Mesenchymal stem cell (in vitro differentiated cells and primary cell): ENCODE data around the gene CIB2.

Experiments used
- DNase-seq: peaks from one replicate; pipeline ENCODE4 v3.0.0-alpha.2; 2013
- H2AFZ ChIP-seq: one replicate; pipeline ENCODE4 v1.6.1; 2013; ENCODE audit warnings: low read depth, mild to moderate bottlenecking, control low read depth, inconsistent platforms, low read length, moderate library complexity
- H2AK5ac ChIP-seq: 2 replicates; pipeline ENCODE4 v1.6.1; 2013; ENCODE audit warnings: low read length, moderate library complexity, mild to moderate bottlenecking, inconsistent platforms; ENCODE audit not compliant: severe bottlenecking
- H2BK120ac ChIP-seq: one replicate; pipeline ENCODE4 v1.6.1; 2013; ENCODE audit warnings: low read depth, mild to moderate bottlenecking, inconsistent platforms, low read length, moderate library complexity
- H2BK12ac ChIP-seq, 2 experiments: one replicate each; pipeline ENCODE4 v1.6.1; 2013; ENCODE audit warnings: inconsistent platforms in 2 of 2, low read length in 2 of 2, mild to moderate bottlenecking in 2 of 2, moderate library complexity in 2 of 2, control low read depth in 1 of 2
- H2BK15ac ChIP-seq: one replicate; pipeline ENCODE4 v1.6.1; 2013; ENCODE audit warnings: mild to moderate bottlenecking, low read depth, inconsistent platforms; ENCODE audit not compliant: poor library complexity, severe bottlenecking
- H2BK5ac ChIP-seq: 2 replicates; pipeline ENCODE4 v1.6.1; 2013; ENCODE audit warnings: low read depth, mild to moderate bottlenecking, low read length, control low read depth, inconsistent platforms; ENCODE audit not compliant: poor library complexity, severe bottlenecking
- H3K14ac ChIP-seq, 2 experiments: one replicate each; pipeline ENCODE4 v1.6.1; 2013; ENCODE audit warnings: inconsistent platforms in 2 of 2, low read length in 2 of 2, control low read depth in 1 of 2, mild to moderate bottlenecking in 1 of 2, moderate library complexity in 1 of 2
- H3K18ac ChIP-seq, 2 experiments: one replicate each; pipeline ENCODE4 v1.6.1; 2013; ENCODE audit warnings: inconsistent platforms in 2 of 2, low read length in 2 of 2, control low read depth in 1 of 2, low read depth in 1 of 2, mild to moderate bottlenecking in 1 of 2
- H3K23ac ChIP-seq, 2 experiments: one replicate each; pipeline ENCODE4 v1.6.1; 2013; ENCODE audit warnings: inconsistent platforms in 2 of 2, low read length in 2 of 2, mild to moderate bottlenecking in 2 of 2, moderate library complexity in 2 of 2, control low read depth in 1 of 2
- H3K27ac ChIP-seq: 2 replicates; pipeline ENCODE4 v1.5.1; 2013; ENCODE audit warnings: mild to moderate bottlenecking, moderate library complexity, low read length, control low read depth, inconsistent platforms; ENCODE audit not compliant: poor library complexity, severe bottlenecking
- H3K27me3 ChIP-seq, 2 experiments: 2 replicates each; pipeline versions ENCODE4 v1.6.1 to v1.7.0; 2013; ENCODE audit warnings: low read length in 2 of 2, mild to moderate bottlenecking in 2 of 2, moderate library complexity in 2 of 2, control low read depth in 1 of 2, inconsistent platforms in 1 of 2; ENCODE audit not compliant: control insufficient read depth in 1 of 2, insufficient read depth in 1 of 2
- H3K36me3 ChIP-seq, 2 experiments: 2 replicates each; pipeline versions ENCODE4 v1.6.1 to v1.7.0; 2013; ENCODE audit warnings: low read length in 2 of 2, control low read depth in 1 of 2, inconsistent platforms in 1 of 2, low read depth in 1 of 2, mild to moderate bottlenecking in 1 of 2; ENCODE audit not compliant: insufficient read depth in 2 of 2, control insufficient read depth in 1 of 2
- H3K4ac ChIP-seq, 2 experiments: one replicate each; pipeline ENCODE4 v1.6.1; 2013; ENCODE audit warnings: inconsistent platforms in 2 of 2, low read length in 2 of 2, mild to moderate bottlenecking in 2 of 2, moderate library complexity in 2 of 2, control low read depth in 1 of 2, low read depth in 1 of 2
- H3K4me1 ChIP-seq: 2 replicates; pipeline ENCODE4 v1.6.1; 2013; ENCODE audit warnings: low read depth, low read length, control low read depth; ENCODE audit not compliant: control insufficient read depth, insufficient read depth
- H3K4me2 ChIP-seq: 2 replicates; pipeline ENCODE4 v1.6.1; 2013; ENCODE audit warnings: low read length, mild to moderate bottlenecking, inconsistent platforms; ENCODE audit not compliant: poor library complexity, severe bottlenecking
- H3K4me3 ChIP-seq, 2 experiments: 2 replicates each; pipeline versions ENCODE4 v1.5.1 to v1.7.0; 2013; ENCODE audit warnings: low read length in 2 of 2, mild to moderate bottlenecking in 2 of 2, control low read depth in 1 of 2, low read depth in 1 of 2; ENCODE audit not compliant: insufficient read depth in 1 of 2
- H3K79me1 ChIP-seq: replicated peaks from 2 replicates; pipeline ENCODE4 v1.6.1; 2013; ENCODE audit warnings: mild to moderate bottlenecking, control low read depth, low read length, inconsistent platforms; ENCODE audit not compliant: poor library complexity, severe bottlenecking
- H3K9ac ChIP-seq: 2 replicates; pipeline ENCODE4 v1.7.0; 2013; ENCODE audit warnings: mild to moderate bottlenecking, low read length, moderate library complexity
- H3K9me3 ChIP-seq: 2 replicates; pipeline ENCODE4 v1.7.0; 2013; ENCODE audit warnings: mild to moderate bottlenecking, low read length; ENCODE audit not compliant: control insufficient read depth
- H4K8ac ChIP-seq: one replicate; pipeline ENCODE4 v1.6.1; 2013; ENCODE audit warnings: inconsistent platforms, mild to moderate bottlenecking, low read length, moderate library complexity
- H4K91ac ChIP-seq: one replicate; pipeline ENCODE4 v1.6.1; 2013; ENCODE audit warnings: mild to moderate bottlenecking, low read length, inconsistent platforms
- WGBS: methylation state at CpG from one replicate; pipeline ENCODE4 v1.1.7; 2013; ENCODE audit warnings: mixed read lengths; 5-methylcytosine and 5-hydroxymethylcytosine counted together

The CIB2 gene

DNA sequence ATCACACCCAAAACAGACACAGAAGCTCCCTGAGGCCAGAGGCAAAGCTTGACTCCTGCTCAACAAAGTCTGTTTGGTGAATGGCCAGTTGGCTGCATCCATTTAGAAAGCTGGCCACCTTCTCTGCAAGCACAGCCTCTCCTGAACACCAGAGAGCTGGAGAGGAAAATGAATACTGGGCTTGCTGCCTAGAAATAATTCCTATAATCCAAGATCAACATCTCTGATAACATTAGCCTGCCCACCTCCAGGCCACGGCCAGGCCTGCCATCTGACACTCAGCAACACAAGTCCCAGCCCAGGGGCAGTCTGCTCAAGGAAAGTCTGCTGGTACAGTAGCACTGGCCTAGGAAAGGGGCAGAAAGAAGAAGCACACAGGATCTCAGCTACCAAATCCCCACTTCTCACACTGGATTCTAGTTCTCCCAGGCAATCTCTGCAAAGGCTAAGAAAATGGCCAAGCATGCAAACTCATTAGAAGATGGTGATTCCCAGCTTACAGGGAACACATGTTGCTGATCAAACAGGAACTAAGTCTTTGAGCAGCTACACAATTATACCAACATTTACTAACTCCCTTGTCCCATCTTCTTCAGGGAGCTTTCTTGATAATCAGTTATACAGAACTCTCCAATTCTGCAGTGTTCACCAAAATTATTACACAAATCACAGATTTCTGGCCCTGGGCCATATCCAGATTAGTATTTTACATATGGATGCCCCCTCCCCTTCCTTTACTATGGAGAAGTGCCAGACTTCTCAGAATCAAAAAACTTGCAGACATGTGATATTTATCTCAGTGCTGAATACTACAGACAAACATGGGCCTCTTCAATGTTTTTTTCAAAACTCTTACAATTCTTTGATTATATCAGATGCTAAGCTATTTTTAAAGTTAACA, 63.7 kb downstream of the CIB2 start:
- Histone ChIP-seq H3K4ac (peak overlapping the region; percentile 37 to 81), H4K8ac (no peak overlapping the region), H2BK120ac (peak overlapping the region; percentile 7), H3K9ac (peak overlapping the region; percentile 93), H3K79me1 (no peaks in the 10 kb centered on the region), H2AFZ (no peak overlapping the region), H2BK5ac (no peak overlapping the region), H2BK15ac (no peak overlapping the region), H2AK5ac (peak overlapping the region; percentile 90), H3K23ac (peak overlapping the region in 1 of 2 experiments; percentile 31), H3K27me3 (no peaks in the 10 kb centered on the region), H3K36me3 (no peaks in the 10 kb centered on the region), H2BK12ac (peak overlapping the region; percentile 75 to 96), H3K14ac (peak overlapping the region in 1 of 2 experiments; percentile 79), H3K18ac (peak overlapping the region; percentile 93), H3K4me1 (peaks cover 28% of the 10 kb centered on the region), H4K91ac (peak overlapping the region; percentile 36), H3K4me2 (no peak overlapping the region), H3K4me3 (peak overlapping the region in 1 of 2 experiments; percentile 52), H3K9me3 (no peaks in the 10 kb centered on the region), H3K27ac (peak overlapping the region; percentile 74)
- peak; percentile 24 for DNase-seq
- 65% methylated on average over 1 of the region's 1 CpG for WGBS

DNA sequence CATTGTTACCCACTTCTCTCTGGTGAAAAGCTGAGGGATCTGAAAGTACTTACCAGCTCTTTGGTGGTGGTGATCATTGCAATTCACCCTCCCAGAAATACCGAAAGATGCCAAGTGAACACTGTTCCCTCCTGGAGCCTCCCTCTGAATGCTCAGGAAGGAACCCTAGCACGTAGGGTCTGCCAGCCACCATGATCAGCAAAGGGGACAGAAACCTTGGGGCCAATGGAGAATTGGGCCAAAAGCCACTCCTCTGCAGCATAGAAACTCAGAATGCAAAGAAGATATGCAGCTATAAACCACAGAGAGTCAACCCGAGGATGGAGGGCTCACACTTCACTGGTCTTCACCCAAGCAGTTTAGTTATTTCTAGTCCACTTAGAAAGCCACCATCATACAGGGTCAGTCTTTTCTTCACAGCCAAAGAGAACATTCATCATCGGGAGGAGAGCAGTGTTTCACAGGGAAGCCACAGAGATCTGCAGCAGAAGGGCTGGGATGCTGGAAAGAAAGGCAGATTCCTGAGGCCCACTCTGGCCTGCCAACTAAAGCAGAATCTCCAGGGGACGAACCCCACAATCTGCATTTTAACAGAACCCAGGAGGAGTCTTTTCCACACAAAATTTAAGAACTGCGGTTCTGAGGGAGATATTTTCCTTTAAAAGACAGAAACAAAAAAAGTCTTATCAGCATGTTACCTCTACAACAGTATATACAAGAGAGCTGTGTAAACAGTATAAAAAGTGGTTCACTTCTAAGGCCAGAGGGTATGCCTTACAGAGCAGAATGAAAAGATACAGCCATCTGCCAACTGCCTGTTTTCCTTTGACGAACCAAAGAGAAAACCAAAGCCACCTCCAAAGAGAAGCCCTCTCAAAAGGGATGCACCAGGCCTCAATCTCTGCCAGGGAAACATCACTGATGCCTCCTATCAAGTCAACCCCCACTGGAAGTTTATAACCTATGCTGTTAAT, 65.0 kb downstream of the CIB2 start:
- Histone ChIP-seq H2BK5ac (peak overlapping the region; percentile 85), H3K36me3 (no peaks in the 10 kb centered on the region), H3K4ac (peak overlapping the region; percentile 6 to 76), H2AFZ (no peak overlapping the region), H2BK12ac (peak overlapping the region in 1 of 2 experiments; percentile 94), H3K4me1 (peaks cover 25% of the 10 kb centered on the region), H3K9ac (peak overlapping the region; percentile 93), H3K27me3 (no peaks in the 10 kb centered on the region), H3K27ac (peak overlapping the region; percentile 96), H3K4me3 (peak overlapping the region in 1 of 2 experiments; percentile 39), H4K8ac (peak overlapping the region; percentile 27), H4K91ac (peak overlapping the region; percentile 72), H3K4me2 (peak overlapping the region; percentile 32), H2BK15ac (peak overlapping the region; percentile 77), H2AK5ac (peak overlapping the region; percentile 95), H3K79me1 (no peaks in the 10 kb centered on the region), H3K14ac (no peak overlapping the region), H3K23ac (no peak overlapping the region), H2BK120ac (peak overlapping the region; percentile 66), H3K18ac (peak overlapping the region; percentile 67 to 93), H3K9me3 (no peaks in the 10 kb centered on the region)
- peak; percentile 70 for DNase-seq
- 82% methylated on average over 5 of the region's 7 CpGs for WGBS

DNA sequence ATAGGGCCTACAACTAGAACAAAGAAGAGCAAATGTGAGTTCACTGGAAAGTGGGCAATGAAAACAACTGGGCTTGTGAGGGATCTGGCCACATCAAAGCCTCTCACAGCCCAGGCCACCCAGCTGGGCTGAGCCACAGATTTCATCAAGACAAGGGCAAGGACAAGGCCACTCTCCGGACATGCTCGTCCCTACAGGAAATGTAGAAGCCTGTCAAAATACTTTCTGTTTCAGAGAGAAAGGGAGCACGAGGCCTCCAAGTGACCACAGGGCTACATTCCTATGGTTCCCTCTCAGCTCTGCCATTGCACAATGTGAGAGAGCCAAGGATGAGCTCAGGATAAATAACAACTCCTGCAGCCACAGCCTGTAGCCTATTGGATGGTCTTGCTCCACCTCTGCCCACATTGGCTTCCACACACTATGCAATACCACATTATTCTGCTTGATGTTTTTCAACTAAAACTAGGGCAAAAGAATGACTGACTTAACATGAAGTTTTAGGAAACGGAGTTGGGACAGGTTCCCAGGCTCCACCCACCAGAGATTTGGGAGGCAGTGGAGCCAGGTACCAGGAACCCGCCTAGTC, 65.9 kb downstream of the CIB2 start:
- H2AFZ ChIP-seq, result no peak overlapping the region
- H3K4me2 ChIP-seq, result peak overlapping the region; percentile 46
- peak overlapping the region; percentile 57 for H2BK120ac ChIP-seq
- H2AK5ac ChIP-seq, result peak overlapping the region; percentile 99
- H3K27ac ChIP-seq, result peak overlapping the region; percentile 96
- H3K23ac ChIP-seq, result no peak overlapping the region
- H2BK12ac ChIP-seq, result peak overlapping the region in 1 of 2 experiments; percentile 94
- H3K9me3 ChIP-seq, result no peaks in the 10 kb centered on the region
- H3K4ac ChIP-seq, result peak overlapping the region in 1 of 2 experiments; percentile 76
- H2BK5ac ChIP-seq, result peak overlapping the region; percentile 85
- peaks cover 28% of the 10 kb centered on the region for H3K4me1 ChIP-seq
- no peaks in the 10 kb centered on the region for H3K36me3 ChIP-seq
- peak; percentile 100 for DNase-seq
- peak overlapping the region in 1 of 2 experiments; percentile 45 for H3K4me3 ChIP-seq
- H3K27me3 ChIP-seq, result no peaks in the 10 kb centered on the region
- no peak overlapping the region for H3K14ac ChIP-seq
- 34% methylated on average over 5 of the region's 5 CpGs for WGBS
- no peak overlapping the region for H4K91ac ChIP-seq
- H3K18ac ChIP-seq, result peak overlapping the region; percentile 67 to 93
- H4K8ac ChIP-seq, result no peak overlapping the region
- no peaks in the 10 kb centered on the region for H3K79me1 ChIP-seq
- H3K9ac ChIP-seq, result peak overlapping the region; percentile 93
- peak overlapping the region; percentile 77 for H2BK15ac ChIP-seq
